HepG2 (cell line): Measurements from ENCODE around the gene LYPD6B. TPM values are rescaled to one million over a fixed set of nuclear protein-coding genes. Genes with fewer than 3 reads are reported as not detected.

ENCODE experiments used
- ATAC-seq: fragments of 200-7000 bp; cut with Tn5 transposase; 3 replicates; pipeline ENCODE4 v1.9.1; 2020; ENCODE audit warnings: mild to moderate bottlenecking, moderate library complexity
- BruUV-seq: library from RNA; stranded (reverse); fragments of 400-500 nt; replicated peaks from 2 replicates; lab custom pipeline; 2021; lab: Mats Ljungman, UMichigan
- CTCF ChIA-PET: fragments of 300-600 bp; formaldehyde crosslinking; extraction: SDS; loops from one replicate; lab custom pipeline; 2021; ENCODE audit warnings: low total read pairs, inconsistent platforms, low intra/inter-chr PET ratio; lab: Yijun Ruan, JAX
- POLR2A ChIA-PET: fragments of 350-600 bp; sonication (Branson Sonifier 250); formaldehyde crosslinking; loops from one replicate; lab custom pipeline; 2020; ENCODE audit warnings: antibody characterized with exemption, inconsistent platforms; lab: Yijun Ruan, JAX
- DNase-seq: peaks from one replicate; pipeline ENCODE4 v3.0.0-alpha.2; 2015; ENCODE audit warnings: low spot score
- FAIRE-seq: peaks from 3 replicates; lab custom pipeline; 2011; peaks lifted over from hg19 to GRCh38; lab: Jason Lieb, UNC
- H2AFZ ChIP-seq: one replicate; pipeline ENCODE4 v1.6.1; 2011; ENCODE audit warnings: low read length, inconsistent platforms
- H3K27ac ChIP-seq: fragments of 300-600 bp; 3 replicates; pipeline ENCODE4 v1.8.0; 2011; ENCODE audit warnings: mixed run types, mild to moderate bottlenecking, mixed read lengths, low read length, inconsistent platforms; ENCODE audit not compliant: insufficient read depth; ENCODE audit errors: extremely low read length
- H3K27me3 ChIP-seq, 2 experiments: fragments of 200-600 bp in 1 of 2; 2 replicates in 1 of 2; 3 replicates in 1 of 2; pipeline versions ENCODE4 v1.6.0 to v1.8.0; 2011; ENCODE audit warnings: low read length in 2 of 2, mild to moderate bottlenecking in 2 of 2, moderate library complexity in 2 of 2, inconsistent platforms in 1 of 2; ENCODE audit not compliant: insufficient read depth in 2 of 2, control insufficient read depth in 1 of 2
- H3K36me3 ChIP-seq, 2 experiments: fragments of 200-600 bp in 1 of 2; replicated peaks in 1 of 2; 2 replicates in 1 of 2; 3 replicates in 1 of 2; pipeline versions ENCODE4 v1.5.1 to v1.8.0; 2011; ENCODE audit warnings: low read length in 2 of 2, inconsistent platforms in 1 of 2; ENCODE audit not compliant: insufficient read depth in 2 of 2, control insufficient read depth in 1 of 2
- H3K4me1 ChIP-seq: 2 replicates; pipeline ENCODE4 v1.5.1; 2012; ENCODE audit warnings: low read length, inconsistent platforms; ENCODE audit not compliant: insufficient read depth
- H3K4me2 ChIP-seq: 2 replicates; pipeline ENCODE4 v1.6.0; 2011; ENCODE audit warnings: low read depth, low read length, inconsistent platforms
- H3K4me3 ChIP-seq, 3 experiments: fragments of 200-600 bp in 1 of 3; sonication (generic), shearing (Covaris generic) in 1 of 3; replicated peaks in 1 of 3; 2 replicates each; pipeline ENCODE4 v1.5.1; 2011 to 2016; ENCODE audit warnings: low read length in 3 of 3, inconsistent platforms in 2 of 3, low read depth in 2 of 3, mild to moderate bottlenecking in 2 of 3, control low read depth in 1 of 3, mixed read lengths in 1 of 3; ENCODE audit not compliant: insufficient read depth in 1 of 3
- H3K79me2 ChIP-seq: one replicate; pipeline ENCODE4 v1.6.1; 2011; ENCODE audit warnings: low read length, inconsistent platforms; ENCODE audit not compliant: insufficient read depth
- H3K9ac ChIP-seq: 2 replicates; pipeline ENCODE4 v1.6.0; 2011; ENCODE audit warnings: mild to moderate bottlenecking, low read depth, low read length, inconsistent platforms; ENCODE audit not compliant: insufficient read depth
- H3K9me3 ChIP-seq: 2 replicates; pipeline ENCODE4 v1.5.1; 2012; ENCODE audit warnings: mild to moderate bottlenecking, low read length
- H4K20me1 ChIP-seq: 2 replicates; pipeline ENCODE4 v1.6.0; 2011; ENCODE audit warnings: inconsistent platforms, mild to moderate bottlenecking, low read length, moderate library complexity; ENCODE audit not compliant: insufficient read depth
- CEBPB ChIP-seq: IDR thresholded peaks from 2 replicates; pipeline ENCODE4 v1.6.1; 2011; ENCODE audit warnings: low read depth, low read length, improper control_type of control experiment, borderline replicate concordance
- ZNF484 ChIP-seq: sonication (generic); formaldehyde crosslinking; IDR thresholded peaks from 2 replicates; pipeline ENCODE4 v1.5.1; 2020; ENCODE audit warnings: mild to moderate bottlenecking, low read depth, missing genetic modification reagents, borderline replicate concordance
- WGBS: methylation state at CpG from one replicate; pipeline ENCODE4 v1.1.6; 2017; ENCODE audit warnings: low lambda C conversion rate; 5-methylcytosine and 5-hydroxymethylcytosine counted together
- in situ Hi-C: cut with HindIII; loops from 2 replicates; pipeline ENCODE4 v1.10.0; 2017; ENCODE audit warnings: low pct_unique_long_range_greater_than_20kb; ENCODE audit not compliant: extremely low pct_ligation_motif_present
- intact Hi-C: fragments of 100-400 bp; cut with micrococcal nuclease; formaldehyde crosslinking; loops from one replicate; pipeline ENCODE4 v1.10.0; 2022; ENCODE audit not compliant: unreplicated experiment
- polyA plus RNA-seq, 8 experiments: library from polyadenylated mRNA; depleted of rRNA in 3 of 8; stranded (reverse) in 7 of 8; unstranded in 1 of 8; fragments of >200 nt; fragmentation: Illumina TruSeq in 4 of 8; extraction: Trizol in 4 of 8; gene quantifications; 2 replicates each; pipeline versions ENCODE4 v1.2.1 to v1.2.3, GENCODE V29; 2011 to 2016; ENCODE audit warnings: low read depth in 4 of 8, missing spikeins in 1 of 8, mixed read lengths in 1 of 8; ENCODE audit not compliant: insufficient read depth in 1 of 8
- total RNA-seq, 5 experiments: library from RNA; depleted of rRNA; stranded (reverse); fragments of >200 nt; fragmentation: Illumina TruSeq; extraction: Trizol; gene quantifications; 2 replicates each; pipeline ENCODE4 v1.2.3, GENCODE V29; 2016; ENCODE audit warnings: low read depth in 1 of 5
- TF ChIP-seq, protein P1 (sequence below), 2 experiments: fragments of 450-650 bp in 1 of 2; sonication (generic) in 1 of 2; formaldehyde crosslinking in 1 of 2; IDR thresholded peaks; 2 replicates each; pipeline versions ENCODE4 v1.6.1 to v1.8.0; 2016 to 2022; ENCODE audit warnings: antibody characterized with exemption in 1 of 2, mild to moderate bottlenecking in 1 of 2, missing genetic modification reagents in 1 of 2

Gene LYPD6B
- total and polyA plus RNA-seq, 2 of the 13 experiments (the other 11 are each of a cell fraction or from before 2014, with no cell fraction given), result not detected

DNA sequence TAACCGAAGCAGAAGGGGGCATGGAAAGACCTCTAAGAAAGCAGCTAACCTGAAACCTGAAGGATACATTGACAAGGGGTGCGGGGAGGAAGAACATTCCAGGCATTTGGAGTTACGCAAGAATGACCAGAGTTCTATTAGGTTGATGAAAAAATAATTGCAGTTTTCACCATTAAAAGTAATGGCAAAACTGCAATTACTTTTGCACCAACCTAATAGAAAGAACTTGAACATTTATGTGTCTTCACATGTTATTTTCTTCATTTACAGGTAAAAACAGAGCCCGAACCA is 110.5 kb downstream of the LYPD6B start:
- ATAC-seq, result no peak
- H3K27ac ChIP-seq, result no peak overlapping the region
- no peak overlapping the region for H3K4me2 ChIP-seq
- H4K20me1 ChIP-seq, result no peaks in the 10 kb centered on the region
- POLR2A ChIA-PET, result no interaction called here
- no peak overlapping the region for H3K9ac ChIP-seq
- 10% methylated on average over 4 of the region's 4 CpGs for WGBS
- intact Hi-C loops (no loop called here), in situ Hi-C loops (no loop called here)
- no peak for DNase-seq
- TF ChIP-seq ZNF484 (CRISPR knock-in tag) (no peak), CEBPB (peak; percentile 44; the same call in 1 of the 2 replicates)
- TF ChIP-seq, protein P1, sequence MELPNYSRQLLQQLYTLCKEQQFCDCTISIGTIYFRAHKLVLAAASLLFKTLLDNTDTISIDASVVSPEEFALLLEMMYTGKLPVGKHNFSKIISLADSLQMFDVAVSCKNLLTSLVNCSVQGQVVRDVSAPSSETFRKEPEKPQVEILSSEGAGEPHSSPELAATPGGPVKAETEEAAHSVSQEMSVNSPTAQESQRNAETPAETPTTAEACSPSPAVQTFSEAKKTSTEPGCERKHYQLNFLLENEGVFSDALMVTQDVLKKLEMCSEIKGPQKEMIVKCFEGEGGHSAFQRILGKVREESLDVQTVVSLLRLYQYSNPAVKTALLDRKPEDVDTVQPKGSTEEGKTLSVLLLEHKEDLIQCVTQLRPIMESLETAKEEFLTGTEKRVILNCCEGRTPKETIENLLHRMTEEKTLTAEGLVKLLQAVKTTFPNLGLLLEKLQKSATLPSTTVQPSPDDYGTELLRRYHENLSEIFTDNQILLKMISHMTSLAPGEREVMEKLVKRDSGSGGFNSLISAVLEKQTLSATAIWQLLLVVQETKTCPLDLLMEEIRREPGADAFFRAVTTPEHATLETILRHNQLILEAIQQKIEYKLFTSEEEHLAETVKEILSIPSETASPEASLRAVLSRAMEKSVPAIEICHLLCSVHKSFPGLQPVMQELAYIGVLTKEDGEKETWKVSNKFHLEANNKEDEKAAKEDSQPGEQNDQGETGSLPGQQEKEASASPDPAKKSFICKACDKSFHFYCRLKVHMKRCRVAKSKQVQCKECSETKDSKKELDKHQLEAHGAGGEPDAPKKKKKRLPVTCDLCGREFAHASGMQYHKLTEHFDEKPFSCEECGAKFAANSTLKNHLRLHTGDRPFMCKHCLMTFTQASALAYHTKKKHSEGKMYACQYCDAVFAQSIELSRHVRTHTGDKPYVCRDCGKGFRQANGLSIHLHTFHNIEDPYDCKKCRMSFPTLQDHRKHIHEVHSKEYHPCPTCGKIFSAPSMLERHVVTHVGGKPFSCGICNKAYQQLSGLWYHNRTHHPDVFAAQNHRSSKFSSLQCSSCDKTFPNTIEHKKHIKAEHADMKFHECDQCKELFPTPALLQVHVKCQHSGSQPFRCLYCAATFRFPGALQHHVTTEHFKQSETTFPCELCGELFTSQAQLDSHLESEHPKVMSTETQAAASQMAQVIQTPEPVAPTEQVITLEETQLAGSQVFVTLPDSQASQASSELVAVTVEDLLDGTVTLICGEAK (IDR thresholded peaks at IDR 0.05), result peak; percentile 15; the same call in 1 of the 2 replicates
- TF ChIP-seq, protein P1 (CRISPR knock-in tag; IDR thresholded peaks at IDR 0.05), result no peak
- H3K27me3 ChIP-seq, result peaks cover 0 to 7% of the 10 kb centered on the region in 2 experiments; a peak in 1 of 5 replicates
- H2AFZ ChIP-seq, result no peak overlapping the region
- H3K9me3 ChIP-seq, result no peaks in the 10 kb centered on the region
- H3K36me3 ChIP-seq, result no peaks in the 10 kb centered on the region
- CTCF ChIA-PET, result no interaction called here
- BruUV-seq, result no TSS peak
- H3K4me1 ChIP-seq, result no peaks in the 10 kb centered on the region
- H3K79me2 ChIP-seq, result no peaks in the 10 kb centered on the region
- no peak for FAIRE-seq
- no peak overlapping the region for H3K4me3 ChIP-seq
